Activated naive CD4-positive, alpha-beta T cell treated with anti-CD3 and anti-CD28 coated beads, Interleukin-2, amount 50 U/mL, for 16 hours (primary cell): ENCODE results near the gene IMPDH1.
A peak's percentile ranks its signal among the peaks of the same experiment; 100 is the strongest.

Experiments used
- DNase-seq: peaks from one replicate; pipeline ENCODE4 v3.0.0-alpha.2; 2020

The IMPDH1 gene

GRCh38 chr7:128404886-128405470, 4.8 kb downstream of the IMPDH1 start:
- DNase-seq, result no peak

GRCh38 chr7:128404143-128404681, 5.6 kb downstream of the IMPDH1 start:
- DNase-seq, result no peak

- no peak for DNase-seq
These were observed 6.1 kb downstream of the IMPDH1 start for GRCh38 chr7:128403676-128404075.

GRCh38 chr7:128402356-128402755, 7.4 kb downstream of the IMPDH1 start:
- DNase-seq, result no peak

GRCh38 chr7:128400566-128400965, 9.2 kb downstream of the IMPDH1 start:
- DNase-seq, result no peak

- no peak for DNase-seq
These were observed 9.8 kb downstream of the IMPDH1 start for GRCh38 chr7:128399991-128400390.

GRCh38 chr7:128398841-128399135, 11.0 kb downstream of the IMPDH1 start:
- no peak for DNase-seq

- DNase-seq, result no peak
These were observed 11.6 kb downstream of the IMPDH1 start for GRCh38 chr7:128398016-128398840.

- DNase-seq, result no peak
These were observed 13.4 kb downstream of the IMPDH1 start for GRCh38 chr7:128396357-128396756.

GRCh38 chr7:128395748-128396147, 14.0 kb downstream of the IMPDH1 start:
- DNase-seq, result no peak

- DNase-seq, result no peak
These were observed 14.8 kb downstream of the IMPDH1 start for GRCh38 chr7:128394904-128395496.

- DNase-seq, result no peak
These were observed 16.1 kb downstream of the IMPDH1 start for GRCh38 chr7:128393526-128394330.

GRCh38 chr7:128392446-128393327, 17.1 kb downstream of the IMPDH1 start:
- no peak for DNase-seq

GRCh38 chr7:128391805-128392204, 18.0 kb downstream of the IMPDH1 start:
- DNase-seq, result no peak

GRCh38 chr7:128390871-128391565, 18.8 kb downstream of the IMPDH1 start:
- no peak for DNase-seq

- no peak for DNase-seq
These were observed 20.0 kb downstream of the IMPDH1 start for GRCh38 chr7:128389618-128390329.

- DNase-seq, result no peak
These were observed 20.6 kb downstream of the IMPDH1 start for GRCh38 chr7:128389085-128389617.

- no peak for DNase-seq
These were observed 21.7 kb downstream of the IMPDH1 start for GRCh38 chr7:128388145-128388485.

- DNase-seq, result peak; percentile 72
These were observed 22.3 kb downstream of the IMPDH1 start for GRCh38 chr7:128387216-128388144.
